Thyroid gland (tissue), 4 donors: ENCODE results near the gene TBX18. TPM values are rescaled to one million over a fixed set of nuclear protein-coding genes. Genes with fewer than 3 reads are reported as not detected.

Source experiments
- DNase-seq, 2 donors: peaks; one replicate each; pipeline ENCODE4 v3.0.0-alpha.2; 2019
- H3K27ac ChIP-seq, 3 donors: fragments of 200-600 bp; sonication (generic); 1 replicate in 2 of 3; 2 replicates in 1 of 3; pipeline ENCODE4 v1.5.1; 2016 to 2019; ENCODE audit warnings: mild to moderate bottlenecking in 1 of 3, moderate library complexity in 1 of 3
- H3K27me3 ChIP-seq: fragments of 200-600 bp; sonication (generic); one replicate; pipeline ENCODE4 v1.5.1; 2019
- H3K36me3 ChIP-seq, 2 donors: fragments of 200-600 bp; sonication (generic); one replicate each; pipeline ENCODE4 v1.5.1; 2016 to 2019
- H3K4me1 ChIP-seq, 2 donors: fragments of 200-600 bp; sonication (generic); one replicate each; pipeline ENCODE4 v1.5.1; 2017 to 2019
- H3K4me3 ChIP-seq, 3 donors: fragments of 200-600 bp; sonication (generic); replicated peaks in 1 of 3; 1 replicate in 2 of 3; 2 replicates in 1 of 3; pipeline ENCODE4 v1.5.1; 2016; ENCODE audit warnings: mild to moderate bottlenecking in 1 of 3
- H3K9me3 ChIP-seq: fragments of 200-600 bp; sonication (generic); one replicate; pipeline ENCODE4 v1.5.1; 2017
- POLR2A ChIP-seq, 2 donors: fragments of 450-650 bp; IDR thresholded peaks; one replicate each; pipeline ENCODE4 v1.6.1; 2017; ENCODE audit warnings: antibody characterized with exemption in 2 of 2, mild to moderate bottlenecking in 2 of 2, moderate library complexity in 1 of 2
- WGBS, 2 donors: methylation state at CpG; one replicate each; pipeline ENCODE4 v1.1.5; 2017; 5-methylcytosine and 5-hydroxymethylcytosine counted together
- intact Hi-C: fragments of 100-400 bp; cut with DNase I; formaldehyde crosslinking; loops from one replicate; pipeline ENCODE4 v1.15.1; 2023
- total RNA-seq, 4 donors: library from RNA; depleted of rRNA; stranded (reverse); fragments of >200 nt; gene quantifications; one replicate each; pipeline ENCODE4 v1.2.3, GENCODE V29; 2016
- TF ChIP-seq, protein P1 (sequence below), 6 experiments: fragments of 200-600 bp in 3 of 6; fragments of 450-650 bp in 3 of 6; sonication (generic) in 3 of 6; IDR thresholded peaks; one replicate each; pipeline ENCODE4 v1.5.1; 2016 to 2019; ENCODE audit warnings: antibody characterized with exemption in 6 of 6, mild to moderate bottlenecking in 2 of 6, inconsistent platforms in 1 of 6, moderate library complexity in 1 of 6

TBX18 gene
- total RNA-seq, 4 donors from 2014 or later = 1.3 to 7.5 (median 4.9) TPM

GRCh38 chr6:84771756-84772356, 7.5 kb upstream of the TBX18 start:
- Histone ChIP-seq H3K4me3 (no peak overlapping the region), H3K36me3 (no peaks in the 10 kb centered on the region), H3K27ac (no peak overlapping the region), H3K9me3 (no peaks in the 10 kb centered on the region), H3K4me1 (peaks cover 4 to 13% of the 10 kb centered on the region in 2 donors), H3K27me3 (peaks cover 42% of the 10 kb centered on the region)
- intact Hi-C loops = no loop called here
- TF ChIP-seq POLR2A (IDR thresholded peaks at IDR 0.05) = no peak
- TF ChIP-seq, protein P1, sequence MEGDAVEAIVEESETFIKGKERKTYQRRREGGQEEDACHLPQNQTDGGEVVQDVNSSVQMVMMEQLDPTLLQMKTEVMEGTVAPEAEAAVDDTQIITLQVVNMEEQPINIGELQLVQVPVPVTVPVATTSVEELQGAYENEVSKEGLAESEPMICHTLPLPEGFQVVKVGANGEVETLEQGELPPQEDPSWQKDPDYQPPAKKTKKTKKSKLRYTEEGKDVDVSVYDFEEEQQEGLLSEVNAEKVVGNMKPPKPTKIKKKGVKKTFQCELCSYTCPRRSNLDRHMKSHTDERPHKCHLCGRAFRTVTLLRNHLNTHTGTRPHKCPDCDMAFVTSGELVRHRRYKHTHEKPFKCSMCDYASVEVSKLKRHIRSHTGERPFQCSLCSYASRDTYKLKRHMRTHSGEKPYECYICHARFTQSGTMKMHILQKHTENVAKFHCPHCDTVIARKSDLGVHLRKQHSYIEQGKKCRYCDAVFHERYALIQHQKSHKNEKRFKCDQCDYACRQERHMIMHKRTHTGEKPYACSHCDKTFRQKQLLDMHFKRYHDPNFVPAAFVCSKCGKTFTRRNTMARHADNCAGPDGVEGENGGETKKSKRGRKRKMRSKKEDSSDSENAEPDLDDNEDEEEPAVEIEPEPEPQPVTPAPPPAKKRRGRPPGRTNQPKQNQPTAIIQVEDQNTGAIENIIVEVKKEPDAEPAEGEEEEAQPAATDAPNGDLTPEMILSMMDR (IDR thresholded peaks at IDR 0.05) = no peak
- WGBS, 2 donors = 17 to 19% methylated on average over 16 of the region's 16 CpGs
- no peak for DNase-seq

DNA sequence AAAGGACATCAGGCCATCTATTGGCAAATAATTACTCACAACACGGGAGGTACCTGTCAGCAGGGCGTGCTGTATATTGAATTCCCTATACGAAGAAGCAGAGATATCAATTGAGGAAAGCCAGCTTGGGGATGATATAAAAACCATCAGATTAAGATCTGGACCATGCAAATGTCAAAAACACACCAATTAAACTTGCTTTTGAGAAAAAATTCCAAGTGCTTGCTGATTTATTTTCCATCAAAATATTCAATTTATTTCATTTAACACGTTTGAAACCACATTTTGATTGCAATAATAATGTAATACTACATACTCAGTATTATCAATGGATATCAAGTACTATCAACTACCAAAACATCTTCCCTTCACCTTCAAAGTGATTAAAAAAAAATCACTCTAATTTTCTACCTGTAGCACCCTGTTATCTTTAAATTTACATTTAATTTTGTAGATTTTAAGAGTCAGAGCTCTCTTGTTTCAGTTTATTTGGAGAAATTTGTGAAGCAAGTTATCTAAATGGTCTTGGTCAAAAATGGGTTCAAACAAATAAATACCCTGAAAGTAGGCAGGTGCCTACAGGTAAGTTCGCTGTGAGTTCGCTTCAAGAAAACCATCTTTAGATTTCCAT, 6.8 kb upstream of the TBX18 start:
- WGBS, 2 donors = 12 to 14% methylated on average over 6 of the region's 6 CpGs
- no peak overlapping the region for H3K27ac ChIP-seq
- TF ChIP-seq, protein P1 (IDR thresholded peaks at IDR 0.05) = no peak
- TF ChIP-seq POLR2A (IDR thresholded peaks at IDR 0.05) = no peak
- peaks cover 44% of the 10 kb centered on the region for H3K27me3 ChIP-seq
- no peak overlapping the region for H3K4me3 ChIP-seq
- H3K36me3 ChIP-seq = no peaks in the 10 kb centered on the region
- no peaks in the 10 kb centered on the region for H3K9me3 ChIP-seq
- H3K4me1 ChIP-seq = peaks cover 4 to 13% of the 10 kb centered on the region in 2 donors
- DNase-seq = no peak
- intact Hi-C loops = no loop called here

DNA sequence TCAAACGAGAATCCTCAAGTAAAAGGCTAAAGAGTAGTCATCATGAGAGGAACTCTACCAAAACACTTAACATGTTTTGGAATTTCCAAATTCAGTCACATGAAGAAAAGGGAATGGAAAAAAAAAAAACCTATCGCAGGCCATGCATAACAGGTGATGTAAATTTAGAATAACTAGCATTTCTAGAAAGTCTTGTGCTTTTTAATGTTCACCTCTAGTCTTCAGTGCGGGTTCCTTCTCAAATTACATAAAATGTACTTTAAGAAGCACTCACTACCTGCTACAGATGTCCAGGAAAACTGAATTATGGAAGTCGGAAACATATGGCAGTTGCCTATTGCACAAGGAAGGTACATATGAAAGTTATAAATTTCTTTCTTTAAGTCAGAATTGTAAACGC, 6.1 kb upstream of the TBX18 start:
- Histone ChIP-seq H3K27ac (no peak overlapping the region), H3K36me3 (no peaks in the 10 kb centered on the region), H3K27me3 (peaks cover 44% of the 10 kb centered on the region), H3K4me3 (no peak overlapping the region), H3K4me1 (peaks cover 4 to 13% of the 10 kb centered on the region in 2 donors), H3K9me3 (no peaks in the 10 kb centered on the region)
- DNase-seq = no peak
- intact Hi-C loops = no loop called here
- 28% methylated on average over 5 of the region's 5 CpGs for WGBS, 2 donors
- no peak for TF ChIP-seq POLR2A (IDR thresholded peaks at IDR 0.05)
- TF ChIP-seq, protein P1 (IDR thresholded peaks at IDR 0.05) = no peak

- Histone ChIP-seq H3K27ac (no peak overlapping the region), H3K4me3 (no peak overlapping the region), H3K27me3 (peaks cover 40% of the 10 kb centered on the region), H3K9me3 (no peaks in the 10 kb centered on the region), H3K4me1 (peaks cover 4 to 12% of the 10 kb centered on the region in 2 donors), H3K36me3 (no peaks in the 10 kb centered on the region)
- TF ChIP-seq, protein P1 (IDR thresholded peaks at IDR 0.05) = no peak
- TF ChIP-seq POLR2A (IDR thresholded peaks at IDR 0.05) = no peak
- no peak for DNase-seq
- 15 to 23% methylated on average over 5 of the region's 5 CpGs for WGBS, 2 donors
- intact Hi-C loops = no loop called here
Measured at GRCh38 chr6:84769306-84769705, 4.9 kb upstream of the TBX18 start.

- H3K4me1 ChIP-seq = peaks cover 5 to 9% of the 10 kb centered on the region in 2 donors
- DNase-seq = no peak
- WGBS, 2 donors = 11 to 15% methylated on average over 31 of the region's 31 CpGs
- no peak overlapping the region for H3K4me3 ChIP-seq
- peaks cover 39% of the 10 kb centered on the region for H3K27me3 ChIP-seq
- no peaks in the 10 kb centered on the region for H3K9me3 ChIP-seq
- H3K27ac ChIP-seq = no peak overlapping the region
- TF ChIP-seq POLR2A (IDR thresholded peaks at IDR 0.05) = no peak
- TF ChIP-seq, protein P1 (IDR thresholded peaks at IDR 0.05) = no peak
- no peaks in the 10 kb centered on the region for H3K36me3 ChIP-seq
- intact Hi-C loops = no loop called here
Measured at GRCh38 chr6:84768442-84769174, 4.2 kb upstream of the TBX18 start.
